Measurements from ENCODE around the gene MTMR2. TPM values are rescaled to one million over a fixed set of nuclear protein-coding genes. Genes with fewer than 3 reads are reported as not detected.

The MTMR2 gene
- total and polyA plus RNA-seq, 10 of the 15 experiments (the other 5 are each of a cell fraction or from before 2014, with no cell fraction given), result 7.6 to 46.6 (median 22.5) TPM

- peak within 1 kb of the TSS; percentile 46 for H3K4me2 ChIP-seq (ENCODE audit: control insufficient read depth, insufficient read depth)
- peak; percentile 92 for FAIRE-seq
- H3K9ac ChIP-seq (ENCODE audit: control insufficient read depth, insufficient read depth, low read length), result peak within 1 kb of the TSS; percentile 94
- H3K27ac ChIP-seq (ENCODE audit: control insufficient read depth, insufficient read depth), result peak within 1 kb of the TSS; percentile 90
- H3K79me2 ChIP-seq (ENCODE audit: control insufficient read depth, insufficient read depth, low read length), result peaks cover 63% of the 10 kb centered on the region
- no peaks in the 10 kb centered on the region for H3K9me3 ChIP-seq (replicated peaks; ENCODE audit: control insufficient read depth, insufficient read depth, low read length)
- peaks cover 0 to 7% of the 10 kb centered on the region in 2 experiments; a peak in 2 of 4 replicates for H3K36me3 ChIP-seq (ENCODE audit: control insufficient read depth in 2 of 2, insufficient read depth in 2 of 2, low read length in 1 of 2)
- intact Hi-C loops (cut with micrococcal nuclease; ENCODE audit: unreplicated experiment), result loop anchor here (1.0 to 10.0 kb wide), 5 partner anchors 133 to 825 kb away; partner anchors contain the start of genes CCDC82 and MTMR2
- H2AFZ ChIP-seq (ENCODE audit: control insufficient read depth, low read depth, low read length), result peak within 1 kb of the TSS; percentile 83
- peak; percentile 99 for DNase-seq (ENCODE audit: low read depth, low spot score)
- 0 out of 2 replicates have a peak, but pooled peaks cover 3% of the 10 kb centered on the region for H3K4me1 ChIP-seq (ENCODE audit: control insufficient read depth, insufficient read depth, low read length)
- H4K20me1 ChIP-seq (ENCODE audit: control insufficient read depth, insufficient read depth), result no peaks in the 10 kb centered on the region
- peak; percentile 82 for ATAC-seq
- no TSS peak for BruUV-seq (replicated peaks)
- ChIA-PET CTCF (interaction anchor here (0.6 to 3.3 kb wide), 10 partner anchors 10 to 674 kb away, joined by 3 to 16 read pairs (median 4); partner anchors contain the start of genes CCDC82, JRKL and MAML2), RAD21 (ENCODE audit: unreplicated experiment) (interaction anchor here (0.8 to 3.1 kb wide), 11 partner anchors 10 to 721 kb away, joined by 3 to 12 read pairs (median 6); partner anchors contain the start of genes CCDC82 and JRKL), SMC1A (ENCODE audit: uncharacterized antibody, unreplicated experiment) (interaction anchor here (0.8 to 5.6 kb wide), 13 partner anchors 10 to 729 kb away, joined by 3 to 37 read pairs (median 4); partner anchors contain the start of genes CCDC82, JRKL and SESN3), POLR2A (interaction anchor here (0.6 to 5.5 kb wide), 14 partner anchors 11 to 722 kb away, joined by 3 to 29 read pairs (median 6); partner anchors contain the start of genes CCDC82, JRKL, SESN3 and SRSF8)
- WGBS (ENCODE audit: insufficient coverage, insufficient replicate concordance, low lambda C conversion rate, missing lambda C conversion rate), result under 1% methylated on average over 49 of the region's 62 CpGs
- in situ Hi-C loops (cut with MboI), result loop anchor here (5.0 kb wide), 1 partner anchor 598 kb away; the partner anchor contains the start of gene CCDC82
- H3K4me3 ChIP-seq, result peak within 1 kb of the TSS; percentile 87
- no peaks in the 10 kb centered on the region for H3K27me3 ChIP-seq (replicated peaks in 1 of 2; ENCODE audit: control insufficient read depth in 2 of 2, insufficient read depth in 2 of 2, low read length in 1 of 2)
- TF ChIP-seq SIX5 (IDR thresholded peaks at IDR 0.05; ENCODE audit: low read depth, low read length, severe bottlenecking) (no peak), ASH2L (IDR thresholded peaks at IDR 0.05; ENCODE audit: borderline replicate concordance, low read depth) (no peak), NFXL1 (IDR thresholded peaks at IDR 0.05; ENCODE audit: borderline replicate concordance) (no peak), BACH1 (IDR thresholded peaks at IDR 0.05; ENCODE audit: borderline replicate concordance) (peak; percentile 92), CBX3 (IDR thresholded peaks at IDR 0.05; ENCODE audit: borderline replicate concordance, low read depth) (no peak), USF1 (IDR thresholded peaks at IDR 0.05; ENCODE audit: borderline replicate concordance, extremely low read length, insufficient read depth, low read depth, low read length) (no peak), ATF2 (IDR thresholded peaks at IDR 0.05; ENCODE audit: low read length) (no peak), SMC3 (IDR thresholded peaks at IDR 0.05; ENCODE audit: borderline replicate concordance, low read length) (no peak), BCL3 (IDR thresholded peaks at IDR 0.05; ENCODE audit: borderline replicate concordance, insufficient read depth, low read depth, low read length, poor library complexity, severe bottlenecking) (peak; percentile 26), BHLHE40 (IDR thresholded peaks at IDR 0.05; ENCODE audit: borderline replicate concordance in 1 of 2, low read depth in 2 of 2, low read length in 1 of 2) (peak; percentile 25 to 75; a peak in 3 of 4 replicates), TARDBP (IDR thresholded peaks at IDR 0.05; ENCODE audit: borderline replicate concordance) (no peak), ZBED1 (IDR thresholded peaks at IDR 0.05; ENCODE audit: borderline replicate concordance) (peak; percentile 44; the same call in 1 of the 2 replicates), PBX3 (IDR thresholded peaks at IDR 0.05; ENCODE audit: insufficient replicate concordance, low read depth, low read length) (peak; percentile 45), TCF12 (IDR thresholded peaks at IDR 0.05; ENCODE audit: low read depth, low read length) (peak; percentile 11; the same call in 1 of the 2 replicates), ZZZ3 (IDR thresholded peaks at IDR 0.05; ENCODE audit: control insufficient read depth, insufficient read length, low read depth) (no peak), EED (IDR thresholded peaks at IDR 0.05; ENCODE audit: low read depth) (no peak), IRF4 (IDR thresholded peaks at IDR 0.05; ENCODE audit: low read depth, low read length) (peak; percentile 69), WRNIP1 (IDR thresholded peaks at IDR 0.05; ENCODE audit: borderline replicate concordance, low read depth, low read length) (no peak)
These were observed 134.3 kb downstream of the MTMR2 start, which contains the start of gene FAM76B for GRCh38 chr11:95789506-95790122. TSS of gene FAM76B (minus strand) at chr11:95789782. CDS start at chr11:95789478, 304 bp downstream.
